CMK (cell line): ENCODE measurements around the gene MAP3K4.

Experiments
- DNase-seq: peaks from one replicate; pipeline ENCODE4 v3.0.0-alpha.2; 2010; ENCODE audit warnings: low read depth

Gene MAP3K4

DNA sequence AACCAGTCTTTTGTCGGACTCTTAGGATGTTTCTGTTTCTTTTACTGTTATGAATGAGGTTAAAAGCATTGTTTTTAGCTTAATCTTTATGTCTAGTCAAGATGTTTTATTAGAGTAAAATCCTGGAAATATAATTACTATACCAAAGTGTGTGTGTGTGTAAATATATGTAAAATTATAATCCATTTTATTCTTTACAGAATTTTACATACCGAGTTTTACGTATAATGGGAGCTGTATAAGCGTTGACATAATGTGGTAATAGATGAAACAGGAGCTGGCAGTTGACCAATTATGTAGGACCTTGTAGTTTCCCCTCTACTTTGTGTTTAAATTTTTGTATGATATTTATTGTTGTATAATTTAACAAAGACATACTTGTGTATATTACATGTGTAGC lies 16.7 kb downstream of the MAP3K4 start:
- DNase-seq = no peak

DNA sequence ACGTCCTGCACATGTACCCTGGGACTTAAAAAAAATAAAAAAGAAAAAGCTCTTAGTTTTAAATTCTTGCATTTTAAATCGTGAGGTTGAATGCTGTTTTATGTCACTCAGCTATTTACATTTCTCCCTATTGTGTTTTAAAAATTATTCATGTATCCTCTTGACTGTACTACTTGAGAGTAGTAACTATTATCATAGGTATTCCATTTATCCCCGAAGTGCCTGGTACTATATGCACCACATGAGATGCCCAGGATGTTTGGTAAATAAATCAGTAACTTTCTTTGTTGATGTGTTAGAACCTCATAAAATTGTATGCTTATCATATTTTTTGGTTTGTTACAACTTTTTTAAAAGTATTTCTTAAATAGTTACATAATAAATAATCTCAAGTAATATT lies 18.4 kb downstream of the MAP3K4 start:
- no peak for DNase-seq

DNA sequence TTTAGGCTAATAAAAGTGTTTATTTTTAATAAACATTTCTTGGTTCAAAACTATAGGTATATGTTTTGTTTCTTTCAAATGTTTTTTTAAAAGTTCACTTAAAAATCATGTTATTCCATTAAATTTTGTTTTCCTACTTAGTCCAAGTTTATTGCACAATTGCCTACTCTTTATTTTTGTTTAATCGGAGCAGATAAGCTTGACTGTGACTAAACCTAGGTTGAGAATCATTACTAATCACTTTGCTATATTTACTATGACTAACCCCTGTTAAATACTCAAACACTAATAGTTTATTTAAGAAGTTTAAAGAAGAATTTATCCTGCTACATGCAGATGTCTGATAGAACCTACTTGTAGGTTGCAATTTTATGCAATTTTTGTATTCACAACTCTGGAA lies 18.8 kb downstream of the MAP3K4 start:
- no peak for DNase-seq

DNA sequence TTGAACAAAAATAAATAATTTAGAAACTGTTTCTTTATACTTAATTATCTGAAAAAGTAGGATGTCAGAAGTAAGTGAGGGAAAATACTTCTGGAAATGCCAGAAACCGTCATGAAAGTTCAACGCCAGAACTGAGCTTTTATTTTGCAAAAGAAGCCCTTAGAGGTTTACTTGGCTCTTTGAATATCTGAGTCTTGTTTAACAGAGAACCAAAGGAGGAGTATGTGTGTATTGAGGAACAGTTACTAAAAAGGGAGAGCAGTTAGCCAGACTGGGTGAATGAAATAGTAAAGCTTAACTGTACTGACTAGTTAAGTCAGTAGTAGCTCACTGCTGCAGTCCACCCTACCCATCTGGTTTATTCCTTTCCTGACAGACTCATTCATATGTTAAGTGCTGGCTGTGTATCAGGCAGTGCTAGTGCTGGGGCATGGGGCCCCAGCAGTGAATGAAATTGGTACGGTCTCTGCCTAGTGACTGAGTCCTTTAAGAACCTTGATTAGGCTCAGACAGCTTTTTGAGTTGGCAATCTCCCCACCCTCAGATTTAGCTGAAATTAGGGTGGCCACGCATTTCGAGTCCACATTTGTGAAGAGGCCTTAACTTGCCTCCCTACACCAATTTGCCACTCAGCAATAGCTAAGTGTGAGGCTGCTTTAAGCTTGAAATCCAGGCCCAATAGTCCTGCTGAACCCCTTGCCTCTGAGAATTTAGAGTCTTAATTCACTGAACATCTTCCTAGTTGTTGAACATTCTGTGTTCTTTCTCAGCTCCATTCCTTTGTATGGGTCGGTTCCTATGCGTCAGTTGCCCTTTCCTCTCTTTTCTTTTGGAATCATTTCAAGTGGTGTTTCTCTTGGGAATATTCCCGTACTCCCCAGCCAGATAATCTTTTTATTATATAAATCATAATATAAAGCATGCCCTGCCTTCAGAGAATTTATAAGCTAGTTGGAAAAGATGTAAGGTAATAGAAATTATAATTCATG lies 20.2 kb downstream of the MAP3K4 start:
- no peak for DNase-seq

DNA sequence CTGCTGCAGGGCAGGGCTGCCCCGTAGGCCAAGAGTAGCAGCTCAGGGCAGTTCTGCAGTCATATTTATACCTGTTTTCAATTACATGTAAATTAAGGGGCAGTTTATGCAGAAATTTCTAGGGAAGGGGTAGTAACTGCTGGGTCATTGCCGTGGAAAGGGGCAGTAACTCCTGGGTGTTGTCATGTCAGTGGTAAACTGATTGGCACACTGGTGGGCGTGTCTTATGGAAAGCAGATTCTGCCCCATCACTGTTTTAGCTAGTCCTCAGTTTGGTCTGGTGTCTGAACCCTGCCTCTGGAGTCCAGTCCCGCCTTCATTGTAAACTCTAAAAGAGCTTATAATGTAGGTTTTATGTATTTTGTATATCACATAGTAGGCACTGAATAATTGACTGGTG lies 22.1 kb downstream of the MAP3K4 start:
- DNase-seq = no peak

DNA sequence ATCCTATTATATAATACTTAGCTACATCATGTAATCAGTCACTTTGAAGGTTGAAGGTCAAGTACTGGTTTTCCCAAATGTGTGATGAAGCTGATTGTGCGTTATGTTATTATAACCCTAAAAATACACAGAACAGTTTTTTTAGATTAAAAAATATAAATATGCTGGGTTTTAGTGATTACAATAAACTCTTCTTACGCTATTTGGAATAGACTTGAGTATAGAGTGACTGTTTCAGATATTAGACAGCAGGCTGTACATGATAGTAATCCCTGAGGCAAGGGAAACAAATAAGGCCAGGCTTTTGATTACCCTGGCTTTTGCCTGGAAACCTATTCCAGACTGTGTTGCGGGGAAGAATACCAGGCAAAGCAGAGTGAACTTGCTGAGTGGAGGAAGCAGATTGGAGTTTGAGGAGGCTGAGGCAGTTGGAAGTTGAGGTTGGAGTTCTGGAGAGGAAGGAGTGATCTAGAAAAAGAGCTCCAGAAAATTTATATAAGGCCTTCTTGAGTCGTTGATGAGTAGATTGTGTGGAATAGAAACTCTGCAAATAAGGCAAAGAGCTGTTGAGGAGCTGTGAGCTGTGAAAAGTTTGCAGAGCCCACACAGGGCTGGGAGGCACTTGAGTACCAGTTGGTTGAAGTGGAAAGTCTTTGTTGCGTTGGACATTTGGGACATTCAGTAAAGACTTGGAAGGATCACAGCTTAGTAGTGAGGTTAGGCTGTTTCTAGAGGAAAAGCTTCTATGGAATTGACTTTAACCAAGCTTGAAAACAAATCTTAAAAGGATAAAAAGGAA lies 26.4 kb downstream of the MAP3K4 start:
- DNase-seq = no peak

DNA sequence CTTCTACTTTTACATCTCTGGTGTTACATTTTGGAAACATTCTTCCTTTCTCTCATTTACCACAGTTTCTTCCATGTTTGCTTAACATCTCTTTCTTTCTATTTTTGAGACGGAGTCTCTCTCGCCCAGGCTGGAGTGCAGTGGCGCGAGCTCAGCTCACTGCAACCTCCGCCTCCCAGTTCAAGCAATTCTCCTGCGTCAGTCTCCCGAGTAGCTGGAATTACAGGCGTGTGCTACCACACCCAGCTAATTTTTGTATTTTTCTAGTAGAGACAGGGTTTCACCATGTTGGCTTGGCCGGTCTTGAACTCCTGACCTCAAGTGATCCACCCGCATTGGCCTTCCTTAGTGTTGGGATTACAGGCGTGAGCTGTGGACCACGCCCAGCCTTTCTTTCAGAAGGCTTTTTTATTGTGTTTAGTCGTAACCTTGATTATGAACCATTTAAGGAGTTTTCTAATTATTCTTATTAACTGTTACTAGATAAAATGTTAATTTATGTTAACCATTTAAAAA lies 27.8 kb downstream of the MAP3K4 start:
- DNase-seq = no peak

DNA sequence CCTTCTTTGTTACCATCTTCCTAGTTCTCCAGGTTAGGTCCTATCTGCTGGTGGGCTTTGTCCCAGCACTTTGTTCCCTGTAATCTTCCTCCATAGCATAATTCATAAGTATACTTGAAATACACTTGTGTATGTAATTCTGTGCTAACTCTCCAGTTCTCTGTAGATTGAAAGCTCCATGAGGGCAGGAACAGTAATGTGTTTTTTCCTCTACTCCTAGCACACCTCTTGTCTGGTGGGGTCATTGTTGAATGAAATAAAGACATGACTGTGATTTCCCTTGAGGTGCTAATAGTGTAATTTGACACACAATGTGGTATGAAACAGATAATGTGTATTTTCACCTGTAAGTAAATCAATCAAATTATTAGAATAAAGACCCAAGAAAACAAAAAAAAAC lies 30.0 kb downstream of the MAP3K4 start:
- DNase-seq = no peak

DNA sequence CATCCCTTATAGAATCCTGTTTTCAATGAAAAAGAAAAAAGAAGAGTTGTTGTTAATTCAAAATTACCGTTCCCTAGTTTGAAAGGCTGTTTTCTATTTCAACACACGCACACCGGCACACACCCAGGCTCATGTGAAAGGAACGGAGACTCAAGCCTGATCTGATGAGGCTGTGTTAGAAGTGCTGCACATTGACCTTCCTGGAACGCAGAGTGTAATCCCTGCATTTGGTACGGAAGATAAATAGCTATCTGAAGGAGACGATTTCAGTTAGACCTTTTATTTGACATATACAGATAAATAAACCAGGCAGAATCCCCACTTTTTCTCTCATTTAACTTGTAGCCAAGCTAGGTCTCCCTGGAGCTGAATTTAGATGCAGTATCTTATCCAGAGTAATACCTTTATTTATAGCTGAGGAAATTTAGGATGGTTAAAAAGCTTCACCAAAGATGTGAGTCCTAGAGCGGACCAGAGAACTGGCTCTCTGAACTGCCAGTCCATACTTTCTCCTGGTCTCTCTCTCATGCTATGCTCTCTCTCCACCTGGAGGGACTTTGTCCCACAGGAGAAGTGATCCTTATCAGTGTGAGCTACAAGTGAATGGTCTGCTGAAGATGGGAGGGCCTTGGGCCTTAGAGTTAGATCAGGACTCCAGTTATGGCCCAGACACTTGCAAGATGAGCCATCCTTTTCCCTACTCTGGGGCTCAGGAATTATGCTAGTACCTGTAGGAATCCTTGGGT lies 30.6 kb downstream of the MAP3K4 start:
- no peak for DNase-seq

DNA sequence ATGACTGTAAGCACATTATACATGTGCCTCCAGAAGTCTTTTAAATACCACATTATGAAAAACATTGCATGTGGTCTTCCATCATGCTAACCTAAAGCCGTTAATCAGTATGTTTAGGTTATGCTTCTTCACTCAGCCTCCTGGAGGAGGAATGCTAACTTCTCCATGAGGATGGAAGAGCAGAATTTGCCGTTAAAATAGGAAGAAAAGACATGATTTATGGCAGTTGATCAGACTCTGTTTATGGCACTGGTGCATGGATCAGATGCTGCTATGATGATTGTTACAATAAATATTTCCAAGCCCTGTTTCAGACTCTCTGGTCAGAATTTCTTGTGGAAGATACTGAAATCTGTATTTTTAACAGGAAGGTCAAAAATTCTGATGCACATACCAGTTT lies 31.7 kb downstream of the MAP3K4 start:
- DNase-seq = no peak

DNA sequence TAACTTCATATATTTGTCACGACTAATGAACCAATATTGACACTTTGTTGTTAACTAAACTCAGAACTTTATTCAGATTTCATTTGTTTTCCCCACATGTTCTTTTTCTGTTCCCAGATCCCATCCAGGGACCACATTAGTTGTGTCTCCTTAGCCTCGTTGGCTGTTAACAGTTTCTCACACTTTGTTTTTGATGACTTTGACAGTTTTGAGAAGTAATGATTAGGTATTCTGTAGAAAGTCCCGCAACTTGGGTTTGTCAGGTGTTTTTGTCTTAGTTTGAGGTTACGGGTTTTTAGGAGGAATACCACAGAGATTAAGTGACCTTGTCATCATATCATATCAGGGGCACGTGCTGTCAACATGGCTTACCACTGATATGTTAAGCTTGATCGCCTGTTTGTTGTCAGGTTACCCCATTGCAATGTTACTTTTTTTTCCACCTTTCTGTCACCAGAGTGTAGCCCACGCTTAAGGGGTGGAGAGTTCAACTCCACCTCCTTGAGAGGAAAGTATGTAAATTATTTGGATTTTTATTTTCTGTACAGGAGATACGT lies 32.9 kb downstream of the MAP3K4 start:
- no peak for DNase-seq

DNA sequence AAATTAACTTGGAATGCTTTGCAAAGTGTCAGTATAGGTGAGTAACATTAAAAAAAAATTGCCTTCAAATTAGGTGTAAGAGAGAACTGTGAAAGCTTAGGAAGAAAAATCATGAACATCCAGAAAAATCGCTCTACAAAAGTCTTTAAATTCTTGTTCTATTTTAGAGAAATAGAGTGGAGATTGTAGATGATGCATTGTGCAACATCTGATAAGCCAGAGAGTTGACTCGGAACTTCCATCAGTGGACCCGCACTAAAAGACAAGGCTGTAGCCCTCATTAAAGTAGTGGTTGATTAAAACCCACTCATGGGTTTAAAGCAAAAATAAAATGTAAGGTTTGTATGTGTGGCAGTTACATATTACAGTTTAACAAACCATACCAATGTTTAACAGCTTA lies 35.8 kb downstream of the MAP3K4 start:
- no peak for DNase-seq

DNA sequence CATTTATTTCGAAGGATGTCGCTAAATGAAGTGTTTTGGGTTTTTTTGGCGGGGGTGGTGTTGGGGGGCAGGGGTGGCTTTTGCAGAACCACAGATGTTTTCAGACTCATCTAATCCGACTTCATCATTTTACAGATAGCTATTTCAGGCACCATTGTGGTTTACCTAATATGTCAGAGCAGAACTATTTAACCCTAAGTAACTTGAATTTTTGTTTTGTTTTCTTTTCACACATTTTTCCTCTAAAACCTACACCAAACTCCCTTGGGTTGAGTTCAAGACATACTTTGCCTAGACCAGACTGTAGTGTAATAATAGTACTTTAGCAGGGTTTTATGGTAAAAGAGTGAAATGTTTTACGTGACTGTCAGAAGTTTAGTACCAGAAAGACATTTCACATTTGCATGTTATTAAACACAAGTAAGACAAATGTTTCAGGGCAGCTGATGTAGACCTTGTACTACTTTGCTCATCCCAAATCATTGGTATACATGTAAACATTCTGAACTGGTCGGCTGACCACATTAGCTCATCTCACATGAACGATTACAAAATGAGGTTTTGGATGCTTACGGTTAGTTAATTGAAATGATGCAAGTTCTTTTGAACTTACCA lies 37.7 kb downstream of the MAP3K4 start:
- DNase-seq = no peak

DNA sequence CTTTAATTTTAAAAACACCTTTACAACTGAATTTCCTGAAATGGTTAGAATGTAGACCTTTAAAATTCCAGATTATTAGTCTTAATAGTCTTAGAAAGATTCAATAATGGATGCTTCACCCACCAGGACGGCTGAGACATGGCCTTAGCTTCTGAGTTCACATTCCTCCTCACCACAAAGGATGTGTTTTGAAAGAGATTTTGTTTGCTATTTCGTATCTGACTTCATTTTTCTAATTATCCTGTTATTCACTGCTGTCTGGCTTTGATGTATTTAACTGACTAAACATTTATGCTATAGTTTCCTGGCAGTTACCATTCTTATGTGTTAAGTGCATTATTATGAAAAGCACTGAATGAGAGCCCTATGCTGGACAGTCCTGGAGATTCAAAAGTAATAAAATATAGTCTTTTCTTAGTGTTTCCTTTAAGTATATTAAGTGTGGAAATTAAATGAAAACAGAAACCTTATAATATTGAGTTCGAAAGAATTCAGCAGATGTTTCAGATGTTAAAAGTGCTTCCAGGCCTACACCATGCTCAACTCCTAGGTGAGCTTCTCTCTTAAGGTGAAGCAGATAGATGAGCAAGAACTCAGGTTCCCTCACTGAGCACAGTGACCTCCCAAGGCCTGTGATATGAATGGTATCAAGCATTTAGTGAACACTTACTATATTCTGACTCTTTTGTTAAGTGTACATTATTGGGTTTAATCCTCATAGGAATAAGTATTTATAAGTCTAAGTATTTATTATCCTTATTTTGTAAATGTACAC lies 40.3 kb downstream of the MAP3K4 start:
- no peak for DNase-seq

DNA sequence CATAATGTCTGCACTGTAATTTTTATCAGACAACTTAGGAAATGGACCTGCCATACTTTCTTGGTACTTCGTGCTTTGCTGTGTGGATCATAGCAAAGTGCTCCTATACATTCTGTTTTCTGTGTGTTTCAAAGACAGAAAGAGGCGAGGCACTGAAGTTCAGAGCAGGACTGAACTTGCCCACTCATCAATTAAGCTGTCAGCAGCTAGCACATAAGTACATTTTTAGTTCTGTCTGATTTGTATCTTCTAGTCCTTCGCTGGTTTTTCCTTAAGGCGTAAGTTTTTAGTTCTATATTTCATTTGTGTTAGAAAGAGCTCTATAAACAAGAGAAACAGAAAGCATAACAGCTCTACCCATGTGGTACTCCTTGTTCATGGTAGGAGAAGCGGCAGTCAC lies 42.1 kb downstream of the MAP3K4 start:
- DNase-seq = no peak

DNA sequence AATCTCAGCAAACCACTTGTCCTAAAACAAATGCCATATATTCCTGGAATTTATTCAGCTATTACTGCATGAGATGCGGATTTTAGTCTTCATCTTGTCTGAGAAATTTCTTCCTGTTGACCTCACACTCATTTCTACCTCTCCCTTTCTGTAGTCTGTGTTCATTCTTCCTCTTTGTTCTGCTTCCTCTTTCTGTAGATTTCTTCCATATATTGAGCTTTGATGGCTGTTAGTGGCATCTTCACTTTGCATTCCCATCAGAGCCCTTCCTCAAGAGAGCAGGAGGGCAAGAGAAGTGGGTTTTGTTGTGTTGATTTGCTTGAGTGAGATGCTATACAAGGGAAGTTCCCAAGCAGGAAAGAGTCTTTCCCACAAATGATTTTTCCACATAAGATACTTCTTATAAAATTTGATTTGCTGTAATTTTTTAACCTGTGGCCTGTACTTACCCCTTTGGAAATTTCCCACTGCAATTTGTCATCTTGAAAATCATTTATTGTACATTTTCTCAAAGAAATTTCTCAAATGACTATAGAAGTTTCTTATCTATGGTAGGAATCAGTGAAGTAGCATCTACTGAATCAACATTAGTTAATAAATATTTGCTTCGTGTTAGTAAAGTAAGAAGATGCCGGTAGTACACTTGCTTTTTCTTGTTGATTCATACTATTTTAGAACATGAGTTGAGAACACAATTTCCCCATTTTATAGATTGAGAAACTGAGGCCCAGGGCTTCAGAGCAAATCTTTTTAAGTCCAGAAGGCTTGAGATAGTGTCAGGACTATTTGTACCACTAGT lies 43.8 kb downstream of the MAP3K4 start:
- no peak for DNase-seq

DNA sequence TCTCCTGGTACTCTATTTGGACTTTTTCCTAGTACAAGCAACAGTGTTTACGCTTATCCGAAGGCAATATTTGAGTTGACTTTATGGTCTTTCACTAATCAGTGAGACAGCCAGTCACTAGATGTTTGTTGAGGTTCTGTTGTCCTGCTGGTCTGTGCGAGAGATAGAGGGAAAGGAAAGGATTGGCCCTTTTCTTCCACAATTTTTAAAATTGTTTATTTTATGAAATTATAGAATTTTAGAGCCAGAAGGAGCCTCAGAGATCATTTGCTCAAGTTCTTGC lies 44.4 kb downstream of the MAP3K4 start:
- DNase-seq = no peak

DNA sequence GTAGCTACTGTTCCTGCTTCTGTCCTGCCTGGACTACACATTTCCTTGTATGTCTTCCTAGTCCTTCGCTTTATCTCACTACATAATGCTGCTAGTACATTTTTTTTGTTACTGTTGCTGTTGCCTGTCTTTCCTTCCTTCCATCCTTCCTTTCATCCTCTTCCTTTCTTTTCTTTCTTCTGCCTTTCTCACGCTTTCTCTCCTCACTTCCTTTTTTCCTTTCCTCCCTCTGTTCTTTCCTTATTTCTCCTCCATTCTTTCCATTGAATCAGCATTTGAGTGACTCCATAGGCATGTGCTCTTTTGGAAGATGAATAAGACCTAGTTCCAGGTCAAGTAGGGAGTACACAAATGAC lies 46.3 kb downstream of the MAP3K4 start:
- DNase-seq = no peak

DNA sequence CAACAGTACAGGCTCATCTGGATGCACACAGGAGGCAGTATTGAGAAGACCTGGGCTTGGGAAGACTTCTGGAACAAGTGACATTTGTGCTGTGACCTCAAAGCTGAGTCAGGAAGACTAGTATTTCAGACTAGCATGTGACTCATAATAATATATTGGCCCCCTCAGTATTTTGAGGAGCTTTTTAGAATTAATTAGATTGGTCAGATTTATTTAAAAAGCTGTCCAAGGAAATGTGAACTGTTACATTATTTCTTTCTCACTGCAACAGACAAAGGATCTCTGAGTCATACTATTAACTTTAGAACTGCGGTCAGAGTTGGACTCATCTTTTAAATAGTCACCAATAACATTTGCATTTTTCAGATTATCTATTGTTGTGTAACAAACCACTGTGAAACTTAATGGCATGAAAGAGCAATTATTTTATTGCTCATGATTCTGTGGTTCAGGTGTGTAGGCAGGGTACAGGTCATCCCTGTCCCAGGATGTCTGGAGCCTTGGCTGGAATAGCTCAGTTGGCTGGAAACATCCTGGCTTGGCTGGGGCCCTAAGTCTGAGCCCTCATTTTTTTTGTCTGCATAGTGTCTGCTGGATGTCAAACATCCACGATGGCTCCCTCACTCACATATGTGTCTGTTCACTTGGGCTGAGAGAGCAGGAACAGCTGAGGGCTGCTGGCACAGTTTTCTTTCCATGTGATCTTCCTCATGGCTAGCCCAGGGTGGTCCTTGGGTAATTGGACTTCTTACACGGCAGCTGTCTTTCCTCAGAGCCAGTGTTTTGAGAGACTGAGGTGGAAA lies 46.9 kb downstream of the MAP3K4 start:
- DNase-seq = no peak
